Panc1 (cell line): ENCODE data around the gene MYO16. TPM values are rescaled to one million over a fixed set of nuclear protein-coding genes. Genes with fewer than 3 reads are reported as not detected.

ENCODE experiments used
- ATAC-seq: fragments of 200-7000 bp; cut with Tn5 transposase; 2 replicates; pipeline ENCODE4 v1.9.1; 2020; ENCODE audit warnings: mild to moderate bottlenecking, moderate library complexity
- BruUV-seq: library from RNA; stranded (reverse); fragments of 400-500 nt; replicated peaks from 2 replicates; lab custom pipeline; 2021; lab: Mats Ljungman, UMichigan
- CTCF ChIA-PET: fragments of 300-600 bp; sonication (Branson Sonifier 250); formaldehyde crosslinking; loops from one replicate; lab custom pipeline; 2022; ENCODE audit warnings: antibody characterized with exemption; lab: Charles Lee
- POLR2A ChIA-PET: fragments of 300-600 bp; sonication (Branson Sonifier 250); formaldehyde crosslinking; loops from one replicate; lab custom pipeline; 2022; ENCODE audit warnings: antibody characterized with exemption; lab: Charles Lee
- DNase-seq: peaks from one replicate; pipeline ENCODE4 v3.0.0-alpha.2; 2010; ENCODE audit warnings: low read depth, low spot score
- H3K27ac ChIP-seq: 2 replicates; pipeline ENCODE4 v1.5.1; 2011; ENCODE audit warnings: mild to moderate bottlenecking, low read length, inconsistent platforms
- H3K27me3 ChIP-seq: fragments of 200-500 bp; sonication (Bioruptor generic); 2 replicates; pipeline ENCODE4 v1.6.0; 2014; ENCODE audit warnings: low read length, inconsistent platforms; ENCODE audit not compliant: control insufficient read depth, insufficient read depth
- H3K36me3 ChIP-seq: fragments of 200-500 bp; sonication (Bioruptor generic); 2 replicates; pipeline ENCODE4 v1.5.1; 2014; ENCODE audit warnings: inconsistent platforms, mild to moderate bottlenecking, low read length, moderate library complexity; ENCODE audit not compliant: control insufficient read depth, insufficient read depth
- H3K4me1 ChIP-seq: 2 replicates; pipeline ENCODE4 v1.5.1; 2011; ENCODE audit warnings: inconsistent platforms, mild to moderate bottlenecking, low read length, moderate library complexity; ENCODE audit not compliant: control insufficient read depth, insufficient read depth
- H3K4me3 ChIP-seq, 2 experiments: 2 replicates each; pipeline ENCODE4 v1.5.1; 2011 to 2012; ENCODE audit warnings: low read depth in 2 of 2, low read length in 2 of 2, mild to moderate bottlenecking in 2 of 2, inconsistent platforms in 1 of 2, moderate library complexity in 1 of 2
- H3K9me3 ChIP-seq: fragments of 200-500 bp; sonication (Bioruptor generic); 2 replicates; pipeline ENCODE4 v1.5.1; 2014; ENCODE audit warnings: low read depth, mild to moderate bottlenecking, inconsistent platforms, low read length, moderate library complexity; ENCODE audit not compliant: control insufficient read depth, insufficient read depth
- POLR2AphosphoS5 ChIP-seq: IDR thresholded peaks from 2 replicates; pipeline ENCODE4 v1.6.1; 2012; ENCODE audit warnings: mild to moderate bottlenecking, low read depth, low read length, moderate library complexity
- SIN3A ChIP-seq: IDR thresholded peaks from 2 replicates; pipeline ENCODE4 v1.6.1; 2012; ENCODE audit warnings: low read depth, mild to moderate bottlenecking, low read length, moderate library complexity, borderline replicate concordance; ENCODE audit not compliant: insufficient read depth
- TCF7L2 ChIP-seq: IDR thresholded peaks from 2 replicates; pipeline ENCODE4 v1.6.1; 2011; ENCODE audit warnings: mild to moderate bottlenecking, low read depth, low read length, inconsistent platforms
- in situ Hi-C: cut with HindIII; loops from 2 replicates; pipeline ENCODE4 v1.10.0; 2016; ENCODE audit warnings: low sequenced_read_pairs, low pct_unique_long_range_greater_than_20kb
- intact Hi-C: fragments of 100-400 bp; cut with micrococcal nuclease; formaldehyde crosslinking; loops from one replicate; pipeline ENCODE4 v1.10.0; 2022; ENCODE audit not compliant: unreplicated experiment
- total RNA-seq: library from RNA; stranded (reverse); gene quantifications from one replicate; pipeline ENCODE4 v1.2.1, GENCODE V29; 2021; ENCODE audit not compliant: unreplicated experiment
- TF ChIP-seq, protein P1 (sequence below): fragments of 450-650 bp; IDR thresholded peaks from 2 replicates; pipeline ENCODE4 v1.5.1; 2017; ENCODE audit warnings: mild to moderate bottlenecking
- TF ChIP-seq, protein P2 (sequence below), 2 experiments: IDR thresholded peaks; 2 replicates each; pipeline ENCODE4 v1.6.1; 2011 to 2012; ENCODE audit warnings: low read depth in 2 of 2, control low read depth in 1 of 2, low read length in 1 of 2, mild to moderate bottlenecking in 1 of 2, moderate library complexity in 1 of 2; ENCODE audit not compliant: insufficient read depth in 1 of 2

MYO16 gene
- total RNA-seq, 1 experiment from 2014 or later, result 0.08 TPM

DNA sequence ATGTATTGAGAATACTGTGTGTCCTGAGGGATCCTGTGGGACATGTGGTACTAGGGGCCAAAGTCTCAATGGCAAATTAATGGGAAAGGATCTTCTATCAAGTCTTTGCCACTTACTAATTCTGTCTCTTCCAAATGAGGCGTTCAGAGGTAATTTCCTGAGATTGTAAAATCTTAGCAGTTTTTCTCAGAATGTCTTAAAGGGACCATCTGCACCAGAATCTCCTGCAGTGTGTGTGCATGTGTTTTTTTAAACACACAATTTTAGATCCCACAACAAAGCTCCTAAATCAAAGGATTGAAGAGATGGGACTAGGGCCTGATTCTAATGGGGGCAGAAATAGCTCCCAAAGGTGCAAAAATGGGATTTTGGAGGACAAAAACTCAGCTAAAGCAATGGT, 78.2 kb downstream of the MYO16 start:
- Histone ChIP-seq H3K4me1 (no peaks in the 10 kb centered on the region), H3K36me3 (no peaks in the 10 kb centered on the region), H3K9me3 (no peaks in the 10 kb centered on the region), H3K4me3 (no peak overlapping the region), H3K27ac (no peak overlapping the region), H3K27me3 (no peaks in the 10 kb centered on the region)
- BruUV-seq, result no TSS peak
- no peak for ATAC-seq
- POLR2A ChIA-PET, result no interaction called here
- CTCF ChIA-PET, result no interaction called here
- DNase-seq, result no peak
- intact Hi-C loops (no loop called here), in situ Hi-C loops (no loop called here)
- TF ChIP-seq TCF7L2 (no peak), SIN3A (no peak), POLR2AphosphoS5 (no peak)
- TF ChIP-seq, protein P1, sequence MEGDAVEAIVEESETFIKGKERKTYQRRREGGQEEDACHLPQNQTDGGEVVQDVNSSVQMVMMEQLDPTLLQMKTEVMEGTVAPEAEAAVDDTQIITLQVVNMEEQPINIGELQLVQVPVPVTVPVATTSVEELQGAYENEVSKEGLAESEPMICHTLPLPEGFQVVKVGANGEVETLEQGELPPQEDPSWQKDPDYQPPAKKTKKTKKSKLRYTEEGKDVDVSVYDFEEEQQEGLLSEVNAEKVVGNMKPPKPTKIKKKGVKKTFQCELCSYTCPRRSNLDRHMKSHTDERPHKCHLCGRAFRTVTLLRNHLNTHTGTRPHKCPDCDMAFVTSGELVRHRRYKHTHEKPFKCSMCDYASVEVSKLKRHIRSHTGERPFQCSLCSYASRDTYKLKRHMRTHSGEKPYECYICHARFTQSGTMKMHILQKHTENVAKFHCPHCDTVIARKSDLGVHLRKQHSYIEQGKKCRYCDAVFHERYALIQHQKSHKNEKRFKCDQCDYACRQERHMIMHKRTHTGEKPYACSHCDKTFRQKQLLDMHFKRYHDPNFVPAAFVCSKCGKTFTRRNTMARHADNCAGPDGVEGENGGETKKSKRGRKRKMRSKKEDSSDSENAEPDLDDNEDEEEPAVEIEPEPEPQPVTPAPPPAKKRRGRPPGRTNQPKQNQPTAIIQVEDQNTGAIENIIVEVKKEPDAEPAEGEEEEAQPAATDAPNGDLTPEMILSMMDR, result no peak
- TF ChIP-seq, protein P2, sequence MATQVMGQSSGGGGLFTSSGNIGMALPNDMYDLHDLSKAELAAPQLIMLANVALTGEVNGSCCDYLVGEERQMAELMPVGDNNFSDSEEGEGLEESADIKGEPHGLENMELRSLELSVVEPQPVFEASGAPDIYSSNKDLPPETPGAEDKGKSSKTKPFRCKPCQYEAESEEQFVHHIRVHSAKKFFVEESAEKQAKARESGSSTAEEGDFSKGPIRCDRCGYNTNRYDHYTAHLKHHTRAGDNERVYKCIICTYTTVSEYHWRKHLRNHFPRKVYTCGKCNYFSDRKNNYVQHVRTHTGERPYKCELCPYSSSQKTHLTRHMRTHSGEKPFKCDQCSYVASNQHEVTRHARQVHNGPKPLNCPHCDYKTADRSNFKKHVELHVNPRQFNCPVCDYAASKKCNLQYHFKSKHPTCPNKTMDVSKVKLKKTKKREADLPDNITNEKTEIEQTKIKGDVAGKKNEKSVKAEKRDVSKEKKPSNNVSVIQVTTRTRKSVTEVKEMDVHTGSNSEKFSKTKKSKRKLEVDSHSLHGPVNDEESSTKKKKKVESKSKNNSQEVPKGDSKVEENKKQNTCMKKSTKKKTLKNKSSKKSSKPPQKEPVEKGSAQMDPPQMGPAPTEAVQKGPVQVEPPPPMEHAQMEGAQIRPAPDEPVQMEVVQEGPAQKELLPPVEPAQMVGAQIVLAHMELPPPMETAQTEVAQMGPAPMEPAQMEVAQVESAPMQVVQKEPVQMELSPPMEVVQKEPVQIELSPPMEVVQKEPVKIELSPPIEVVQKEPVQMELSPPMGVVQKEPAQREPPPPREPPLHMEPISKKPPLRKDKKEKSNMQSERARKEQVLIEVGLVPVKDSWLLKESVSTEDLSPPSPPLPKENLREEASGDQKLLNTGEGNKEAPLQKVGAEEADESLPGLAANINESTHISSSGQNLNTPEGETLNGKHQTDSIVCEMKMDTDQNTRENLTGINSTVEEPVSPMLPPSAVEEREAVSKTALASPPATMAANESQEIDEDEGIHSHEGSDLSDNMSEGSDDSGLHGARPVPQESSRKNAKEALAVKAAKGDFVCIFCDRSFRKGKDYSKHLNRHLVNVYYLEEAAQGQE (IDR thresholded peaks at IDR 0.05; ENCODE audit: insufficient read depth in 1 of 2, low read depth in 2 of 2, low read length in 1 of 2), result no peak

DNA sequence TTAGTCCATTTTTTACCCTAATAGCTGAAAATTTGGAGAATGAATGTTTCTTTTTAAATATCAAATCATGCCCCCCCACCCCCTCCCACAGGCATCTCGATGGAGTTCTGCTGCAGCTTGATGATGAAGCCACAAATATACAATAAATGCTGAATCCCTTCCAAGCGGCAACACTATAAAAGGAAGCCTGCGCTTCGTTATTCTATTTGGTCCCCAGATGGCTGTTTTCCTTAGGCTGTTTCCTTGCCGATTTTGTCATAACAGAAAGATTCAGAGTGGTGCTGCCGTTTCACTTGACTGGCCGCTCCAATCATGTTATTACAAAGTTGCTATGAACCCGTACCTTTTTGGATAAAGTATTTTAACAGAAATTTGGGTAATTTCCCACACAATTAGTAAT, 79.5 kb downstream of the MYO16 start:
- in situ Hi-C loops, result no loop called here
- CTCF ChIA-PET, result no interaction called here
- TF ChIP-seq TCF7L2, result no peak
- TF ChIP-seq POLR2AphosphoS5, result no peak
- no peak for TF ChIP-seq SIN3A
- TF ChIP-seq, protein P1, result no peak
- TF ChIP-seq, protein P2 (IDR thresholded peaks at IDR 0.05; ENCODE audit: insufficient read depth in 1 of 2, low read depth in 2 of 2, low read length in 1 of 2), result no peak

More for the DNA sequence above, 79.5 kb downstream of the MYO16 start:
- H3K9me3 ChIP-seq, result no peaks in the 10 kb centered on the region
- H3K27me3 ChIP-seq, result no peaks in the 10 kb centered on the region
- no peak for DNase-seq
- no peak overlapping the region for H3K27ac ChIP-seq
- no peaks in the 10 kb centered on the region for H3K36me3 ChIP-seq
- no peaks in the 10 kb centered on the region for H3K4me1 ChIP-seq
- intact Hi-C loops, result no loop called here
- no TSS peak for BruUV-seq
- no peak overlapping the region for H3K4me3 ChIP-seq
- no peak for ATAC-seq
- POLR2A ChIA-PET, result no interaction called here
